ENCODE data around the gene GMCL2.

DNA sequence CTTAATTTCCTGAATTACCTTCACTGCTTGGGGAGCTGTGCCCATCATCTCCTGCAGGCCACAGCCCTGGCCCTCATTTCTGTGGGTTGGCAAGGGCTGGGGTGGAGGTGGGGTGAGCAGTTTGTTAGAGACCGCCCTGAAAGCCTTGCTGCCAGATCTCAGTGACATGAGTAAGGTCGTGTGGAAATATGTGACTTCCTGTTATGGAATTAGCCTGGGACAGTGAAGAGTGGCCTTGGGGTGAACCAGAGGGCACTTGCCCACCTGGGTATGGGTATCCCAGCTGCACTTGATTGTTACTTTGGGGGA is 14.7 kb upstream of the GMCL2 start:
- TF ChIP-seq, protein P1, sequence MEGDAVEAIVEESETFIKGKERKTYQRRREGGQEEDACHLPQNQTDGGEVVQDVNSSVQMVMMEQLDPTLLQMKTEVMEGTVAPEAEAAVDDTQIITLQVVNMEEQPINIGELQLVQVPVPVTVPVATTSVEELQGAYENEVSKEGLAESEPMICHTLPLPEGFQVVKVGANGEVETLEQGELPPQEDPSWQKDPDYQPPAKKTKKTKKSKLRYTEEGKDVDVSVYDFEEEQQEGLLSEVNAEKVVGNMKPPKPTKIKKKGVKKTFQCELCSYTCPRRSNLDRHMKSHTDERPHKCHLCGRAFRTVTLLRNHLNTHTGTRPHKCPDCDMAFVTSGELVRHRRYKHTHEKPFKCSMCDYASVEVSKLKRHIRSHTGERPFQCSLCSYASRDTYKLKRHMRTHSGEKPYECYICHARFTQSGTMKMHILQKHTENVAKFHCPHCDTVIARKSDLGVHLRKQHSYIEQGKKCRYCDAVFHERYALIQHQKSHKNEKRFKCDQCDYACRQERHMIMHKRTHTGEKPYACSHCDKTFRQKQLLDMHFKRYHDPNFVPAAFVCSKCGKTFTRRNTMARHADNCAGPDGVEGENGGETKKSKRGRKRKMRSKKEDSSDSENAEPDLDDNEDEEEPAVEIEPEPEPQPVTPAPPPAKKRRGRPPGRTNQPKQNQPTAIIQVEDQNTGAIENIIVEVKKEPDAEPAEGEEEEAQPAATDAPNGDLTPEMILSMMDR (IDR thresholded peaks at IDR 0.05), result no peak
- no peak for TF ChIP-seq POLR2A (IDR thresholded peaks at IDR 0.05)
